SU-DHL-6 (cell line): ENCODE measurements around the gene ORC6.

Experiments used
- H2AFZ ChIP-seq: fragments of 200-600 bp; sonication (generic); 2 replicates; pipeline ENCODE4 v1.6.1; 2014; ENCODE audit warnings: low read depth, mild to moderate bottlenecking, moderate library complexity, mixed read lengths, antibody characterized with exemption, low read length; ENCODE audit not compliant: severe bottlenecking
- H3F3A ChIP-seq: fragments of 200-600 bp; shearing (Covaris generic); 2 replicates; pipeline ENCODE4 v1.6.0; 2016; ENCODE audit warnings: antibody characterized with exemption, mild to moderate bottlenecking; ENCODE audit not compliant: insufficient read depth
- H3K27ac ChIP-seq: fragments of 200-600 bp; sonication (generic); 2 replicates; pipeline ENCODE4 v1.5.1; 2016; ENCODE audit warnings: low read depth, mild to moderate bottlenecking, low read length, moderate library complexity, mixed read lengths
- H3K27me3 ChIP-seq: fragments of 200-600 bp; sonication (generic), shearing (Covaris generic); 2 replicates; pipeline ENCODE4 v1.6.0; 2014; ENCODE audit warnings: mild to moderate bottlenecking, low read length
- H3K36me3 ChIP-seq: fragments of 200-600 bp; sonication (generic); 2 replicates; pipeline ENCODE4 v1.6.1; 2014; ENCODE audit warnings: mild to moderate bottlenecking, low read length, mixed read lengths
- H3K4me2 ChIP-seq: fragments of 300-600, 200-600 bp; shearing (Covaris generic), sonication (generic); 2 replicates; pipeline ENCODE4 v1.6.0; 2014; ENCODE audit warnings: low read length, low read depth, mild to moderate bottlenecking; ENCODE audit not compliant: poor library complexity, severe bottlenecking
- H3K4me3 ChIP-seq: fragments of 200-600 bp; sonication (generic); 2 replicates; pipeline ENCODE4 v1.5.1; 2014; ENCODE audit warnings: antibody characterized with exemption, low read length, mild to moderate bottlenecking, mixed read lengths; ENCODE audit not compliant: insufficient read depth, poor library complexity, severe bottlenecking
- H3K79me2 ChIP-seq: fragments of 200-600 bp; sonication (generic); 2 replicates; pipeline ENCODE4 v1.6.1; 2014; ENCODE audit warnings: mild to moderate bottlenecking, low read length, moderate library complexity; ENCODE audit not compliant: insufficient read depth
- H3K9ac ChIP-seq: fragments of 200-600 bp; sonication (generic); 2 replicates; pipeline ENCODE4 v1.7.0; 2014; ENCODE audit warnings: mild to moderate bottlenecking, low read length
- H3K9me2 ChIP-seq: fragments of 200-600 bp; sonication (generic); replicated peaks from 2 replicates; pipeline ENCODE4 v1.6.1; 2014; ENCODE audit warnings: low read length; ENCODE audit not compliant: insufficient read depth
- H3K9me3 ChIP-seq: fragments of 200-600 bp; sonication (generic); 2 replicates; pipeline ENCODE4 v1.6.1; 2014; ENCODE audit warnings: low read length, mixed read lengths; ENCODE audit not compliant: insufficient read depth
- H4K20me1 ChIP-seq: fragments of 200-600 bp; sonication (generic); 2 replicates; pipeline ENCODE4 v1.6.1; 2014; ENCODE audit warnings: low read depth, mild to moderate bottlenecking, antibody characterized with exemption, low read length, moderate library complexity, mixed read lengths
- EZH2phosphoT487 ChIP-seq: fragments of 200-600 bp; sonication (generic), shearing (Covaris generic); conservative IDR thresholded peaks from 2 replicates; pipeline ENCODE4 v1.6.1; 2018; ENCODE audit warnings: mild to moderate bottlenecking, antibody characterized with exemption, low read length, moderate library complexity, mixed read lengths
- TF ChIP-seq, protein P1 (sequence below): fragments of 200-600 bp; sonication (generic); IDR thresholded peaks from one replicate; pipeline ENCODE4 v1.5.1; 2017; ENCODE audit warnings: antibody characterized with exemption, mild to moderate bottlenecking, low read length, moderate library complexity; ENCODE audit not compliant: insufficient read depth, poor library complexity, severe bottlenecking

ORC6 gene

GRCh38 chr16:46743232-46743719, 53.8 kb downstream of the ORC6 start:
- peaks cover 4% of the 10 kb centered on the region; the same call in 1 of the 2 replicates for H3F3A ChIP-seq
- H3K27me3 ChIP-seq = no peaks in the 10 kb centered on the region
- peak overlapping the region; percentile 82 for H2AFZ ChIP-seq
- H3K9ac ChIP-seq = peak overlapping the region; percentile 16; the same call in 1 of the 2 replicates
- TF ChIP-seq EZH2phosphoT487 = no peak
- TF ChIP-seq, protein P1, sequence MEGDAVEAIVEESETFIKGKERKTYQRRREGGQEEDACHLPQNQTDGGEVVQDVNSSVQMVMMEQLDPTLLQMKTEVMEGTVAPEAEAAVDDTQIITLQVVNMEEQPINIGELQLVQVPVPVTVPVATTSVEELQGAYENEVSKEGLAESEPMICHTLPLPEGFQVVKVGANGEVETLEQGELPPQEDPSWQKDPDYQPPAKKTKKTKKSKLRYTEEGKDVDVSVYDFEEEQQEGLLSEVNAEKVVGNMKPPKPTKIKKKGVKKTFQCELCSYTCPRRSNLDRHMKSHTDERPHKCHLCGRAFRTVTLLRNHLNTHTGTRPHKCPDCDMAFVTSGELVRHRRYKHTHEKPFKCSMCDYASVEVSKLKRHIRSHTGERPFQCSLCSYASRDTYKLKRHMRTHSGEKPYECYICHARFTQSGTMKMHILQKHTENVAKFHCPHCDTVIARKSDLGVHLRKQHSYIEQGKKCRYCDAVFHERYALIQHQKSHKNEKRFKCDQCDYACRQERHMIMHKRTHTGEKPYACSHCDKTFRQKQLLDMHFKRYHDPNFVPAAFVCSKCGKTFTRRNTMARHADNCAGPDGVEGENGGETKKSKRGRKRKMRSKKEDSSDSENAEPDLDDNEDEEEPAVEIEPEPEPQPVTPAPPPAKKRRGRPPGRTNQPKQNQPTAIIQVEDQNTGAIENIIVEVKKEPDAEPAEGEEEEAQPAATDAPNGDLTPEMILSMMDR = no peak
- no peaks in the 10 kb centered on the region for H3K36me3 ChIP-seq
- no peaks in the 10 kb centered on the region for H4K20me1 ChIP-seq
- peak overlapping the region; percentile 37 for H3K4me2 ChIP-seq
- H3K9me3 ChIP-seq = no peaks in the 10 kb centered on the region
- H3K27ac ChIP-seq = peak overlapping the region; percentile 33; the same call in 1 of the 2 replicates
- no peaks in the 10 kb centered on the region for H3K9me2 ChIP-seq
- H3K4me3 ChIP-seq = no peak overlapping the region
- H3K79me2 ChIP-seq = no peaks in the 10 kb centered on the region

GRCh38 chr16:46745617-46746016, 56.2 kb downstream of the ORC6 start:
- Histone ChIP-seq H3K4me3 (no peak overlapping the region), H4K20me1 (no peaks in the 10 kb centered on the region), H2AFZ (no peak overlapping the region), H3K9ac (no peak overlapping the region), H3K36me3 (no peaks in the 10 kb centered on the region), H3K4me2 (no peak overlapping the region), H3K9me2 (no peaks in the 10 kb centered on the region), H3K27ac (no peak overlapping the region), H3K27me3 (no peaks in the 10 kb centered on the region), H3K9me3 (no peaks in the 10 kb centered on the region), H3F3A (no peaks in the 10 kb centered on the region), H3K79me2 (no peaks in the 10 kb centered on the region)
- TF ChIP-seq, protein P1 = no peak
- no peak for TF ChIP-seq EZH2phosphoT487

DNA sequence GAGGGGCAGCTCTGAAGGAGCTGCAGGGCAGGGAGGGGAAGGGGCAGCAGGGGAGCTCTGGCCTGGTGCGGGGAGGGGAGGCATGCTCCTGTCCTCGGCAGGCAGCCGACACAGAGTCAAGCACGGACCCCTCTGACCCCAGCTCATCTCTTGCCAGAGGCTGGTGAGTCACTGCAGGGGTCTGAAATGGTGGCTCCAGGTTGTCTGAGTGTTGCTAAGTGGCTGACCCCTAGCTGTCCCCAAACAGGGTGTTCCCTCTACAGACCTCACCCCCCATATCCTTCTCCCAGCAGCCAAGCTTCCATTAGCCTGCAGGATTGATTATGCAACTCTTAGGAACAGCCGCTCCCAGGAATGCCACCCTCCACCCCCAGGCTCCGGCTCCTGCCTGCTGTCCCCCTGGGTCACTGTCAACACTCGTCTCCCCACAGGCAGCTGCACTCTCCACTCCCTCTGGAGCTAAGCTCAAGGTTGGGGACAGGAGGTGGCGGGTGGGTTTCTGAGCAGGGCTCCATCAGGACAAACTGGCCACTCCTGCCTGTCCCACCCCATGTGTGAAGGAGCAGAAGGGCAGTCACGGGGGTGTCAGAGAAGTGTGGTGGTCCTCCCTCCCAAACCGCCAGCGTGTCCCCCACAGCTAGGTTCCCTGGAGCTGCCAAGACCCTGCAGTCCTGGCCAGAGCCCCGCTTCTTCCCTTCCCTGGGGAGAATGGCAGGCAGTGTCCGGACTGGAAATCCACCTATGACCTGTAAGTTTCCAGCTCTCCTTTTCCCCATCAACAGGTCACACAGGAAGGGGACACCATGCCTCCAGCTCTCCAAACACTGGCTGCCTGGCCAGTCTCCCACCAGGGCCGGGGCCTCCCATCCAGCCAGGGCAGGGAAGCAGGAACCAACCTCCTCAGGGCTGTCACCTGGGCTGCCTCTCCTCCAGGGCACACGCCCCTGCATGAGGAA, 57.6 kb downstream of the ORC6 start:
- Histone ChIP-seq H3K4me3 (no peak overlapping the region), H3K9ac (no peak overlapping the region), H3K9me3 (no peaks in the 10 kb centered on the region), H3K27me3 (no peaks in the 10 kb centered on the region), H3K4me2 (no peak overlapping the region), H3K9me2 (no peaks in the 10 kb centered on the region), H3K36me3 (no peaks in the 10 kb centered on the region), H3F3A (no peaks in the 10 kb centered on the region), H3K79me2 (no peaks in the 10 kb centered on the region), H2AFZ (no peak overlapping the region), H3K27ac (no peak overlapping the region), H4K20me1 (no peaks in the 10 kb centered on the region)
- TF ChIP-seq, protein P1 = no peak
- TF ChIP-seq EZH2phosphoT487 = no peak
